22Rv1 (cell line): ENCODE results near the gene SYCP1.

Experiments used
- H3K27ac ChIP-seq: fragments of 450-650 bp; 2 replicates; pipeline ENCODE4 v1.5.1; 2017
- CTCF ChIP-seq: fragments of 450-650 bp; IDR thresholded peaks from 2 replicates; pipeline ENCODE4 v1.5.1; 2017; ENCODE audit warnings: mild to moderate bottlenecking
- ZFX ChIP-seq: fragments of 450-650 bp; IDR thresholded peaks from 2 replicates; pipeline ENCODE4 v1.6.1; 2017; ENCODE audit warnings: antibody characterized with exemption, borderline replicate concordance

Gene SYCP1

GRCh38 chr1:114979278-114979891, 124.7 kb downstream of the SYCP1 start:
- H3K27ac ChIP-seq = no peak overlapping the region
- TF ChIP-seq CTCF (peak; percentile 80), ZFX (no peak)

GRCh38 chr1:114982251-114982650, 127.6 kb downstream of the SYCP1 start:
- H3K27ac ChIP-seq = no peak overlapping the region
- no peak for TF ChIP-seq ZFX
- no peak for TF ChIP-seq CTCF

- no peak overlapping the region for H3K27ac ChIP-seq
- TF ChIP-seq CTCF (no peak), ZFX (no peak)
Measured at GRCh38 chr1:114986286-114986685, 131.6 kb downstream of the SYCP1 start.

- TF ChIP-seq ZFX (no peak), CTCF (no peak)
- no peak overlapping the region for H3K27ac ChIP-seq
Measured at GRCh38 chr1:114988095-114988494, 133.4 kb downstream of the SYCP1 start.

GRCh38 chr1:114997510-114998289, 143.0 kb downstream of the SYCP1 start:
- no peak overlapping the region for H3K27ac ChIP-seq
- no peak for TF ChIP-seq CTCF
- no peak for TF ChIP-seq ZFX

GRCh38 chr1:115006191-115006590, 151.5 kb downstream of the SYCP1 start:
- no peak for TF ChIP-seq ZFX
- no peak overlapping the region for H3K27ac ChIP-seq

GRCh38 chr1:115012006-115012405, 157.3 kb downstream of the SYCP1 start:
- no peak for TF ChIP-seq ZFX
- no peak for TF ChIP-seq CTCF

GRCh38 chr1:115012434-115012833, 157.8 kb downstream of the SYCP1 start:
- H3K27ac ChIP-seq = no peak overlapping the region
- TF ChIP-seq CTCF (no peak), ZFX (no peak)

More at GRCh38 chr1:115012006-115012405, 157.3 kb downstream of the SYCP1 start:
- H3K27ac ChIP-seq = no peak overlapping the region
